ENCODE measurements around the gene NUBPL. TPM values are rescaled to one million over a fixed set of nuclear protein-coding genes. Genes with fewer than 3 reads are reported as not detected.

The NUBPL gene
- polyA plus RNA-seq, 1 of the 3 experiments (the other 2 are of a cell fraction), result 4.0 TPM

DNA sequence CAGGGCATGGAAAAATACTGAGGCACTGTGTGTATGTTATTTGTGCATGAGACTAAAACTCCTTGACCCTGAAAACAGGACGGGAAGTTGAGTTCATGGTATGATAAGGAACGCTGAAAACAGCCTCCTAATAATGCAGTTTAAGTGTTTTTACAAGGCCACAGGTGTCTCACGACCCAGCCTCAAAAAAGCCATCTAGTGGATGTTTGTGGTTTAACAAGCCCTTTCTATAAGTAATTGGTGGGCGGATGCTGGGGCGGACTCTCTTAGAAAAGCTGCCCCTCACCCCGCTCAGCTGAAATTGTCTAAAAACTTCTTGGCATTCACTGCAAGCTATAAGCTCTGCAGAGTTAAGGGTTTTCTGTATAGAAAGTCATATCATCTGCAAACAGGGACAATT is 184.5 kb downstream of the NUBPL start:
- H3K9ac ChIP-seq, result no peak overlapping the region
- H3K79me2 ChIP-seq (ENCODE audit: insufficient read depth), result no peaks in the 10 kb centered on the region
- no peak overlapping the region for H3K4me2 ChIP-seq
- ChIA-PET POLR2A (no interaction called here), CTCF (interaction anchor here (1.3 kb wide), 1 partner anchor 47 kb away, joined by 3 read pairs; no protein-coding TSS in a partner anchor)
- no peak overlapping the region for H3K4me3 ChIP-seq (ENCODE audit: low read depth in 2 of 2, low read length in 1 of 2)
- no peaks in the 10 kb centered on the region for H3K27me3 ChIP-seq (ENCODE audit: insufficient read depth)
- 79% methylated on average over 6 of the region's 6 CpGs for WGBS (ENCODE audit: low lambda C conversion rate)
- H3K4me1 ChIP-seq (ENCODE audit: control insufficient read depth in 1 of 2, insufficient read depth in 2 of 2, low read depth in 1 of 2, low read length in 1 of 2), result no peaks in the 10 kb centered on the region
- no peaks in the 10 kb centered on the region for H4K20me1 ChIP-seq (ENCODE audit: insufficient read depth)
- H3F3A ChIP-seq (replicated peaks; ENCODE audit: insufficient read depth), result no peaks in the 10 kb centered on the region
- no peak overlapping the region for H2AFZ ChIP-seq (ENCODE audit: low read depth)
- TF ChIP-seq TEAD4 (IDR thresholded peaks at IDR 0.05; ENCODE audit: borderline replicate concordance, insufficient read depth), result no peak
- TF ChIP-seq, protein P1, sequence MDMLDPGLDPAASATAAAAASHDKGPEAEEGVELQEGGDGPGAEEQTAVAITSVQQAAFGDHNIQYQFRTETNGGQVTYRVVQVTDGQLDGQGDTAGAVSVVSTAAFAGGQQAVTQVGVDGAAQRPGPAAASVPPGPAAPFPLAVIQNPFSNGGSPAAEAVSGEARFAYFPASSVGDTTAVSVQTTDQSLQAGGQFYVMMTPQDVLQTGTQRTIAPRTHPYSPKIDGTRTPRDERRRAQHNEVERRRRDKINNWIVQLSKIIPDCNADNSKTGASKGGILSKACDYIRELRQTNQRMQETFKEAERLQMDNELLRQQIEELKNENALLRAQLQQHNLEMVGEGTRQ (IDR thresholded peaks at IDR 0.05; ENCODE audit: borderline replicate concordance, low read depth, low read length), result no peak
- TF ChIP-seq, protein P2, sequence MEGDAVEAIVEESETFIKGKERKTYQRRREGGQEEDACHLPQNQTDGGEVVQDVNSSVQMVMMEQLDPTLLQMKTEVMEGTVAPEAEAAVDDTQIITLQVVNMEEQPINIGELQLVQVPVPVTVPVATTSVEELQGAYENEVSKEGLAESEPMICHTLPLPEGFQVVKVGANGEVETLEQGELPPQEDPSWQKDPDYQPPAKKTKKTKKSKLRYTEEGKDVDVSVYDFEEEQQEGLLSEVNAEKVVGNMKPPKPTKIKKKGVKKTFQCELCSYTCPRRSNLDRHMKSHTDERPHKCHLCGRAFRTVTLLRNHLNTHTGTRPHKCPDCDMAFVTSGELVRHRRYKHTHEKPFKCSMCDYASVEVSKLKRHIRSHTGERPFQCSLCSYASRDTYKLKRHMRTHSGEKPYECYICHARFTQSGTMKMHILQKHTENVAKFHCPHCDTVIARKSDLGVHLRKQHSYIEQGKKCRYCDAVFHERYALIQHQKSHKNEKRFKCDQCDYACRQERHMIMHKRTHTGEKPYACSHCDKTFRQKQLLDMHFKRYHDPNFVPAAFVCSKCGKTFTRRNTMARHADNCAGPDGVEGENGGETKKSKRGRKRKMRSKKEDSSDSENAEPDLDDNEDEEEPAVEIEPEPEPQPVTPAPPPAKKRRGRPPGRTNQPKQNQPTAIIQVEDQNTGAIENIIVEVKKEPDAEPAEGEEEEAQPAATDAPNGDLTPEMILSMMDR (IDR thresholded peaks at IDR 0.05), result peak; percentile 19; the same call in 1 of the 2 replicates
- no peak for TF ChIP-seq RCOR1 (IDR thresholded peaks at IDR 0.05; ENCODE audit: low read length)
- TF ChIP-seq NFIC (IDR thresholded peaks at IDR 0.05; ENCODE audit: borderline replicate concordance), result no peak
- no peaks in the 10 kb centered on the region for H3K9me2 ChIP-seq
- no peak overlapping the region for H3K27ac ChIP-seq (ENCODE audit: low read depth in 2 of 2, low read length in 1 of 2)
- H3K9me3 ChIP-seq, result peaks cover 17% of the 10 kb centered on the region
- no peaks in the 10 kb centered on the region for H3K36me3 ChIP-seq (replicated peaks in 1 of 2; ENCODE audit: control insufficient read depth in 1 of 2, insufficient read depth in 2 of 2, low read length in 1 of 2)
- no peak for DNase-seq

DNA sequence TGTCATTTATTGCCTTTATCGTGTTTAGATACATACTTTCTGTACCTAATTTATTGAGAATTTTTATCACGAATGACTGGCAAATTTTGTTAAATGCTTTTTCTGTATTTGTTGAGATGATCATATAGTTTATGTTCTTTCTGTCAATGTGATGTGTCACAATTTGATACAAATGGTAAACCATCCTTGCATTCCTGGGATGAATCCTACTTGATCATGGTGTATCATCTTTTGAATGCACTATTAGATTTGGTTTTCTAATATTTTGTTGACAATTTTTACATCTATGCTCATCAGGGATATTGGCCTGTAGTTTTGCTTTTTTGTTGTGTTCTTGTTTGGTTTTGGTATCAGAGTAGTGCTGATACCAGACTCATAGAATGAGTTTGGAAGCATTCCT is 185.1 kb downstream of the NUBPL start:
- no peaks in the 10 kb centered on the region for H3K36me3 ChIP-seq (replicated peaks in 1 of 2; ENCODE audit: control insufficient read depth in 1 of 2, insufficient read depth in 2 of 2, low read length in 1 of 2)
- TF ChIP-seq MEF2A (IDR thresholded peaks at IDR 0.05; ENCODE audit: borderline replicate concordance, low read depth) (no peak), RXRA (IDR thresholded peaks at IDR 0.05; ENCODE audit: borderline replicate concordance, low read depth) (no peak), TEAD4 (IDR thresholded peaks at IDR 0.05; ENCODE audit: borderline replicate concordance, insufficient read depth) (no peak), MXI1 (IDR thresholded peaks at IDR 0.05; ENCODE audit: low read depth, low read length) (no peak), FOSL2 (IDR thresholded peaks at IDR 0.05; ENCODE audit: borderline replicate concordance, low read depth) (no peak), EZH2phosphoT487 (IDR thresholded peaks at IDR 0.05; ENCODE audit: borderline replicate concordance, low read depth) (no peak)
- TF ChIP-seq, protein P3, sequence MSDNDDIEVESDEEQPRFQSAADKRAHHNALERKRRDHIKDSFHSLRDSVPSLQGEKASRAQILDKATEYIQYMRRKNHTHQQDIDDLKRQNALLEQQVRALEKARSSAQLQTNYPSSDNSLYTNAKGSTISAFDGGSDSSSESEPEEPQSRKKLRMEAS (IDR thresholded peaks at IDR 0.05; ENCODE audit: low read depth), result no peak
- POLR2A ChIA-PET, result no interaction called here
- no peak overlapping the region for H3K4me3 ChIP-seq (ENCODE audit: low read depth in 2 of 2, low read length in 1 of 2)
- H2AFZ ChIP-seq (ENCODE audit: low read depth), result no peak overlapping the region
- no peaks in the 10 kb centered on the region for H3K4me1 ChIP-seq (ENCODE audit: control insufficient read depth in 1 of 2, insufficient read depth in 2 of 2, low read depth in 1 of 2, low read length in 1 of 2)
- no peaks in the 10 kb centered on the region for H3K9me2 ChIP-seq
- H3K9me3 ChIP-seq, result peaks cover 17% of the 10 kb centered on the region
- WGBS (ENCODE audit: low lambda C conversion rate), result 79% methylated on average over 2 of the region's 2 CpGs
- no peak overlapping the region for H3K9ac ChIP-seq
- no peaks in the 10 kb centered on the region for H3K27me3 ChIP-seq (ENCODE audit: insufficient read depth)
- H3K79me2 ChIP-seq (ENCODE audit: insufficient read depth), result no peaks in the 10 kb centered on the region
- CTCF ChIA-PET, result interaction anchor here (1.3 kb wide), 1 partner anchor 48 kb away, joined by 3 read pairs; no protein-coding TSS in a partner anchor
- no peak overlapping the region for H3K27ac ChIP-seq (ENCODE audit: low read depth in 2 of 2, low read length in 1 of 2)
- no peaks in the 10 kb centered on the region for H3F3A ChIP-seq (replicated peaks; ENCODE audit: insufficient read depth)
- no peaks in the 10 kb centered on the region for H4K20me1 ChIP-seq (ENCODE audit: insufficient read depth)
- DNase-seq, result no peak
- H3K4me2 ChIP-seq, result no peak overlapping the region
